GM18520 (cell line): ENCODE results near the gene NR3C1.

Experiments
- ATAC-seq: cut with Tn5 transposase; IDR thresholded peaks from one replicate; pipeline ENCODE4 v1.9.1; 2021; ENCODE audit not compliant: unreplicated experiment

NR3C1 gene

GRCh38 chr5:143403593-143404415 lies at the start of gene NR3C1:
Gene NR3C1 (minus strand): TSS chr5:143403686. CDS start chr5:143400839, 2,847 bp downstream.
- ATAC-seq, result peak; percentile 62

- no peak for ATAC-seq
Measured at GRCh38 chr5:143449772-143450171, 46.3 kb upstream of the NR3C1 start.

- ATAC-seq, result no peak
Measured at GRCh38 chr5:143448518-143448917, 45.0 kb upstream of the NR3C1 start.

- no peak for ATAC-seq
Measured at GRCh38 chr5:143447983-143448382, 44.5 kb upstream of the NR3C1 start.

GRCh38 chr5:143446535-143447226 lies 43.2 kb upstream of the NR3C1 start:
- no peak for ATAC-seq

- ATAC-seq, result no peak
Measured at GRCh38 chr5:143445776-143446175, 42.3 kb upstream of the NR3C1 start.

- no peak for ATAC-seq
Measured at GRCh38 chr5:143443330-143443729, 39.8 kb upstream of the NR3C1 start.

- no peak for ATAC-seq
Measured at GRCh38 chr5:143442385-143442784, 38.9 kb upstream of the NR3C1 start.

GRCh38 chr5:143440448-143441115 lies 37.1 kb upstream of the NR3C1 start:
- no peak for ATAC-seq

GRCh38 chr5:143437666-143438273 lies 34.3 kb upstream of the NR3C1 start:
- ATAC-seq, result no peak

- no peak for ATAC-seq
Measured at GRCh38 chr5:143436871-143437270, 33.4 kb upstream of the NR3C1 start.

GRCh38 chr5:143435210-143435657 lies 31.7 kb upstream of the NR3C1 start:
- peak; percentile 89 for ATAC-seq

- no peak for ATAC-seq
Measured at GRCh38 chr5:143434261-143435209, 31.0 kb upstream of the NR3C1 start.

GRCh38 chr5:143433670-143434069 lies 30.2 kb upstream of the NR3C1 start:
- ATAC-seq, result no peak

GRCh38 chr5:143432658-143433239 lies 29.3 kb upstream of the NR3C1 start:
- ATAC-seq, result no peak

- no peak for ATAC-seq
Measured at GRCh38 chr5:143431789-143432188, 28.3 kb upstream of the NR3C1 start.

GRCh38 chr5:143428738-143429420 lies 25.4 kb upstream of the NR3C1 start:
- no peak for ATAC-seq

- no peak for ATAC-seq
Measured at GRCh38 chr5:143428155-143428554, 24.7 kb upstream of the NR3C1 start.

GRCh38 chr5:143427122-143427735 lies 23.7 kb upstream of the NR3C1 start:
- ATAC-seq, result no peak
